SK-N-SH (cell line): Measurements from ENCODE around the gene NDUFV2. TPM values are rescaled to one million over a fixed set of nuclear protein-coding genes. Genes with fewer than 3 reads are reported as not detected.

Source experiments
- CTCF ChIA-PET: fragments of 300-600, 350-600 bp; formaldehyde crosslinking; extraction: SDS; loops from one replicate; lab custom pipeline; 2021; lab: Yijun Ruan, JAX
- POLR2A ChIA-PET: fragments of 350-600 bp; sonication (Branson Sonifier 250); formaldehyde crosslinking; extraction: SDS; loops from one replicate; lab custom pipeline; 2020; ENCODE audit warnings: antibody characterized with exemption, inconsistent platforms; lab: Yijun Ruan, JAX
- DNase-seq: peaks from one replicate; pipeline ENCODE4 v3.0.0; 2012
- H2AFZ ChIP-seq: fragments of 200-600 bp; sonication (generic); 2 replicates; pipeline ENCODE4 v1.8.1; 2016; ENCODE audit warnings: antibody characterized with exemption, mild to moderate bottlenecking, low read depth
- H3F3A ChIP-seq: fragments of 200-600 bp; sonication (generic); replicated peaks from 2 replicates; pipeline ENCODE3; 2016; ENCODE audit warnings: antibody characterized with exemption, mild to moderate bottlenecking; ENCODE audit not compliant: insufficient read depth
- H3K27ac ChIP-seq, 2 experiments: fragments of 200-500 bp in 1 of 2; fragments of 200-600 bp in 1 of 2; sonication (Bioruptor generic) in 1 of 2; sonication (generic), shearing (Covaris generic) in 1 of 2; 2 replicates each; pipeline versions ENCODE4 v1.5.1 to v1.6.1; 2014 to 2016; ENCODE audit warnings: low read depth in 2 of 2, inconsistent platforms in 1 of 2, low read length in 1 of 2, mild to moderate bottlenecking in 1 of 2, mixed read lengths in 1 of 2
- H3K27me3 ChIP-seq: fragments of 200-600 bp; sonication (generic), shearing (Covaris generic); 2 replicates; pipeline ENCODE4 v1.6.1; 2016; ENCODE audit warnings: mixed run types; ENCODE audit not compliant: insufficient read depth
- H3K36me3 ChIP-seq, 2 experiments: fragments of 200-500 bp in 1 of 2; fragments of 200-600 bp in 1 of 2; sonication (Bioruptor generic) in 1 of 2; sonication (generic) in 1 of 2; replicated peaks in 1 of 2; 2 replicates each; pipeline versions ENCODE3 to v1.5.1; 2014 to 2016; ENCODE audit warnings: low read length in 1 of 2, mild to moderate bottlenecking in 1 of 2; ENCODE audit not compliant: insufficient read depth in 2 of 2, control insufficient read depth in 1 of 2
- H3K4me1 ChIP-seq, 2 experiments: fragments of 200-500 bp in 1 of 2; fragments of 200-600 bp in 1 of 2; sonication (Bioruptor generic) in 1 of 2; sonication (generic), shearing (Covaris generic) in 1 of 2; 2 replicates each; pipeline versions ENCODE4 v1.5.1 to v1.6.1; 2014 to 2016; ENCODE audit warnings: low read depth in 1 of 2, low read length in 1 of 2, mixed run types in 1 of 2; ENCODE audit not compliant: insufficient read depth in 2 of 2, control insufficient read depth in 1 of 2
- H3K4me2 ChIP-seq: fragments of 200-600 bp; sonication (generic), shearing (Covaris generic); 2 replicates; pipeline ENCODE4 v1.6.1; 2017; ENCODE audit warnings: mixed run types
- H3K4me3 ChIP-seq, 2 experiments: fragments of 200-500 bp in 1 of 2; fragments of 200-600 bp in 1 of 2; sonication (Bioruptor generic) in 1 of 2; sonication (generic), shearing (Covaris generic) in 1 of 2; 2 replicates each; pipeline versions ENCODE4 v1.5.1 to v1.8.1; 2014 to 2016; ENCODE audit warnings: low read depth in 2 of 2, inconsistent platforms in 1 of 2, low read length in 1 of 2, mild to moderate bottlenecking in 1 of 2, mixed read lengths in 1 of 2, moderate library complexity in 1 of 2
- H3K79me2 ChIP-seq: fragments of 200-600 bp; sonication (generic); 2 replicates; pipeline ENCODE4 v1.8.1; 2017; ENCODE audit warnings: mild to moderate bottlenecking; ENCODE audit not compliant: insufficient read depth
- H3K9ac ChIP-seq: fragments of 200-600 bp; sonication (generic); 2 replicates; pipeline ENCODE4 v1.6.1; 2017; ENCODE audit warnings: mixed run types
- H3K9me2 ChIP-seq: fragments of 200-600 bp; sonication (generic); 2 replicates; pipeline ENCODE4 v1.6.1; 2017; ENCODE audit warnings: mixed run types
- H3K9me3 ChIP-seq: fragments of 200-600 bp; sonication (generic); 2 replicates; pipeline ENCODE4 v1.6.1; 2017; ENCODE audit warnings: mixed run types, mild to moderate bottlenecking, moderate library complexity
- H4K20me1 ChIP-seq: fragments of 200-600 bp; sonication (generic); 2 replicates; pipeline ENCODE4 v1.6.1; 2017; ENCODE audit warnings: mild to moderate bottlenecking, mixed run types; ENCODE audit not compliant: insufficient read depth
- CTCF ChIP-seq: fragments of 200-600 bp; sonication (generic); IDR thresholded peaks from 2 replicates; pipeline ENCODE4 v1.6.1; 2017; ENCODE audit warnings: antibody characterized with exemption, mild to moderate bottlenecking, moderate library complexity
- ELF1 ChIP-seq: IDR thresholded peaks from 2 replicates; pipeline ENCODE4 v1.4.0; 2012
- EP300 ChIP-seq, 2 experiments: IDR thresholded peaks; 2 replicates each; pipeline versions ENCODE4 v1.4.0 to v1.6.1; 2012; ENCODE audit warnings: borderline replicate concordance in 1 of 2, low read depth in 1 of 2, low read length in 1 of 2
- EZH2phosphoT487 ChIP-seq: fragments of 200-600 bp; sonication (generic); IDR thresholded peaks from 2 replicates; pipeline ENCODE4 v1.6.1; 2017; ENCODE audit warnings: low read depth, mixed run types, mild to moderate bottlenecking, antibody characterized with exemption, moderate library complexity, borderline replicate concordance
- FOSL2 ChIP-seq: IDR thresholded peaks from 2 replicates; pipeline ENCODE4 v1.4.0; 2012; ENCODE audit warnings: low read depth, mild to moderate bottlenecking, moderate library complexity, borderline replicate concordance
- IRF3 ChIP-seq: fragments of 150-350 bp; IDR thresholded peaks from 2 replicates; pipeline ENCODE4 v1.6.1; 2016; ENCODE audit warnings: mild to moderate bottlenecking, low read depth, low read length
- JUND ChIP-seq: IDR thresholded peaks from 2 replicates; pipeline ENCODE4 v1.4.0; 2012
- MXI1 ChIP-seq: IDR thresholded peaks from 2 replicates; pipeline ENCODE4 v1.6.1; 2012; ENCODE audit warnings: mild to moderate bottlenecking, low read depth, low read length, improper control_type of control experiment
- NFIC ChIP-seq: IDR thresholded peaks from 2 replicates; pipeline ENCODE4 v1.4.0; 2012; ENCODE audit warnings: borderline replicate concordance
- NRF1 ChIP-seq: IDR thresholded peaks from 2 replicates; pipeline ENCODE4 v1.6.1; 2012; ENCODE audit warnings: low read depth, mild to moderate bottlenecking, low read length
- SMC3 ChIP-seq: IDR thresholded peaks from 2 replicates; pipeline ENCODE4 v1.6.1; 2012; ENCODE audit warnings: low read depth, low read length, improper control_type of control experiment
- TAF1 ChIP-seq: IDR thresholded peaks from 2 replicates; pipeline ENCODE4 v1.6.1; 2012; ENCODE audit warnings: low read depth, mild to moderate bottlenecking, low read length, moderate library complexity, borderline replicate concordance
- TCF12 ChIP-seq: IDR thresholded peaks from 2 replicates; pipeline ENCODE4 v1.4.0; 2012
- USF1 ChIP-seq: IDR thresholded peaks from 2 replicates; pipeline ENCODE4 v1.4.0; 2012; ENCODE audit warnings: low read depth, borderline replicate concordance
- ZBTB33 ChIP-seq: IDR thresholded peaks from 2 replicates; pipeline ENCODE4 v1.4.0; 2012; ENCODE audit warnings: low read depth, borderline replicate concordance
- WGBS: methylation state at CpG from one replicate; pipeline ENCODE4 v1.1.6; 2017; ENCODE audit warnings: low lambda C conversion rate; 5-methylcytosine and 5-hydroxymethylcytosine counted together
- polyA plus RNA-seq, 3 experiments: library from polyadenylated mRNA; depleted of rRNA; stranded (reverse); fragments of >200 nt; gene quantifications; 2 replicates each; pipeline ENCODE4 v1.2.3, GENCODE V29; 2012

Gene NDUFV2
- polyA plus RNA-seq, 1 of the 3 experiments (the other 2 are of a cell fraction), result 101 TPM

- TF ChIP-seq IRF3 (no peak), TCF12 (no peak), USF1 (no peak)
Observed at GRCh38 chr18:9120796-9121195, 18.3 kb downstream of the NDUFV2 start (continued).

- ChIA-PET POLR2A (no interaction called here), CTCF (interaction anchor here (0.9 kb wide), 1 partner anchor 9 kb away, joined by 4 read pairs; no protein-coding TSS in a partner anchor)
- Histone ChIP-seq H3K27ac (no peak overlapping the region), H3K9me2 (no peaks in the 10 kb centered on the region), H3K79me2 (peaks cover 83% of the 10 kb centered on the region), H4K20me1 (peaks cover 6% of the 10 kb centered on the region; the same call in 1 of the 2 replicates), H2AFZ (no peak overlapping the region), H3K36me3 (peaks cover 80 to 87% of the 10 kb centered on the region in 2 experiments), H3K4me3 (no peak overlapping the region), H3K9me3 (no peaks in the 10 kb centered on the region), H3F3A (peaks cover 23% of the 10 kb centered on the region), H3K4me2 (no peak overlapping the region), H3K27me3 (no peaks in the 10 kb centered on the region), H3K9ac (no peak overlapping the region), H3K4me1 (peaks cover 7 to 8% of the 10 kb centered on the region in 2 experiments; a peak in 2 of 4 replicates)
- no peak for DNase-seq
- WGBS, result 95% methylated on average over 2 of the region's 2 CpGs
- TF ChIP-seq CTCF (no peak), ELF1 (no peak), EZH2phosphoT487 (no peak), EP300 (IDR thresholded peaks at IDR 0.05; ENCODE audit: borderline replicate concordance in 1 of 2, low read depth in 1 of 2, low read length in 1 of 2) (no peak), MXI1 (no peak), IRF3 (no peak), SMC3 (no peak), NRF1 (no peak), TAF1 (no peak), JUND (no peak), ZBTB33 (no peak), FOSL2 (no peak), NFIC (no peak)
Observed at GRCh38 chr18:9123520-9123919, 21.0 kb downstream of the NDUFV2 start.
